ENCODE results near the gene NUP210.

- TF ChIP-seq POLR2A (IDR thresholded peaks at IDR 0.05; ENCODE audit: low read depth, low read length) (no peak), POLR2AphosphoS5 (IDR thresholded peaks at IDR 0.05; ENCODE audit: low read depth, low read length) (no peak; the same call in 1 of the 2 replicates), TAF1 (IDR thresholded peaks at IDR 0.05; ENCODE audit: borderline replicate concordance, low read depth, low read length) (no peak)
Observed at GRCh38 chr3:13411186-13411860, 8.8 kb downstream of the NUP210 start.

All from GM12892 (cell line).